ENCODE results near the gene TIRAP.

Gene TIRAP

DNA sequence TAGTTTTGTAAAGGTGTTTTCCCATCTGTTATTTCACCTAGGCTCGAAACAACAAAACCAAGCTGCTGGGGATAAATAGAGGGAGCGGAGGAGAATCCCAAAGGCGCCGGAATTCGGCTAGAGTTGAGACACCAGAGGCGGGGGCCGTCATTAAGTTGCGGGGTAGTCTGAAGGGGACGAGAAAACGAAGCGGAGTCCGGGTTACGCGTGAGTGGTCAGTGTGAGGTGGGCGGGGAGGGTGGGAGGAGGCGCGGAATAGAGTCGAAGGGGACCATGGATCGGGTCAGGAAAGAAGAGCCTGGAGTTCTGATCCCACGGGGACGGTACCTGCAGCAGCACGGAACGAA lies 14.6 kb upstream of the TIRAP start:
- peaks cover 46% of the 10 kb centered on the region for H3K36me3 Mint-ChIP-seq (ENCODE audit: insufficient read depth)
- no peaks in the 10 kb centered on the region for H3K9me3 Mint-ChIP-seq
- peak overlapping the region; percentile 98 for H3K4me3 Mint-ChIP-seq
- peaks cover 32% of the 10 kb centered on the region for H3K4me1 Mint-ChIP-seq
- ATAC-seq (replicated peaks; ENCODE audit: extremely low read depth, poor library complexity, severe bottlenecking) (no peak), DNase-seq (ENCODE audit: low spot score in 2 of 2) (no peak)
- H3K27ac Mint-ChIP-seq (ENCODE audit: low read depth) = peak overlapping the region; percentile 99
- H3K27me3 Mint-ChIP-seq = no peaks in the 10 kb centered on the region

DNA sequence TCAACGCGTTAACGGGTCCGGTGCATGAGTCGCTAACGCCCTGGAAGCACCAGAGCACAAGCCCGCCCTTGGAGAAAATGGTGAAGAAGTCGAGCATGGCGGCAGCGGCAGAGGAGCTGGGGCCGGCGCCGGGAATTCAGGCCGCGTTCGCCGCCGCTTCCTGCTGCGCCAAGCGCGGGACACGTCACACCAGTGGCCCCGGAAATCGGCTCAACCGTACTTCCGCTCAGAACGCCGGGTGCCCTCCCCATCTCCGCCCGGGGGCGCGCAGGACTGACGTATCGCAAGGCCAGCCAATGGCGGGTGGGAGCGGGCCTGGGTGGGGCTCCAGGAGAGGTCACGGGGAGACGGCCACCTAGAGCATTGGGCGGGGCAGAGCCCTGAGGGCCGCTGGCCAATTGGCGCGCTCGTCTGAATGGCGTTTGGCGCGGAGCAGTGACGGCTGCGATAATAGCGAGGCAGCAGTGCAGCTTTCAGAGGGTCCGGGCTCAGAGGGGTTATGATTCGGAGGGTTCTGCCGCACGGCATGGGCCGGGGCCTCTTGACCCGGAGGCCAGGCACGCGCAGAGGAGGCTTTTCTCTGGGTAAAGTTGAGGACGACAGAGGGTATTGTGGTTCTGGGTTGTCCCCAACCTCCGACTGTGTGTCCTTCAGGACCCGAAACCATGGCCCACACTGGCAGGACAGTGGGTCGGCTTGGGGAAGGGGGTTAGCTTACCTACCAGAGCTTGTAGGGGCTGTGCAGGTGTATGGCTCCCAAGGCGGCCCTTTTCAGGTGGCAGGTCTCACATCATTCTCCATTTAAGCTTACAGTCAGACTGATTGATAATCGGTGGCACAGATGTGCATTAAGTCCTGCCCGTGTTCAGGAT lies 13.9 kb upstream of the TIRAP start, which contains the start of the genes FOXRED1 and SRPRA:
Gene FOXRED1 (plus strand): TSS at position 447 of the 872 bp plus-strand sequence. CDS start 53 bp downstream, at position 500.
Gene SRPRA (minus strand): TSS at position 188 of the 872 bp plus-strand sequence. CDS start 91 bp downstream, at position 97.
- Mint-ChIP-seq H3K36me3 (ENCODE audit: insufficient read depth) (peaks cover 40% of the 10 kb centered on the region), H3K27ac (ENCODE audit: low read depth) (peak within 1 kb of the TSS; percentile 99), H3K4me3 (peak within 1 kb of the TSS; percentile 98), H3K9me3 (no peaks in the 10 kb centered on the region), H3K27me3 (no peaks in the 10 kb centered on the region), H3K4me1 (peaks cover 32% of the 10 kb centered on the region)
- peak; percentile 99 for ATAC-seq (replicated peaks; ENCODE audit: extremely low read depth, poor library complexity, severe bottlenecking)
- peak; percentile 98 to 100 for DNase-seq (ENCODE audit: low spot score in 2 of 2)

DNA sequence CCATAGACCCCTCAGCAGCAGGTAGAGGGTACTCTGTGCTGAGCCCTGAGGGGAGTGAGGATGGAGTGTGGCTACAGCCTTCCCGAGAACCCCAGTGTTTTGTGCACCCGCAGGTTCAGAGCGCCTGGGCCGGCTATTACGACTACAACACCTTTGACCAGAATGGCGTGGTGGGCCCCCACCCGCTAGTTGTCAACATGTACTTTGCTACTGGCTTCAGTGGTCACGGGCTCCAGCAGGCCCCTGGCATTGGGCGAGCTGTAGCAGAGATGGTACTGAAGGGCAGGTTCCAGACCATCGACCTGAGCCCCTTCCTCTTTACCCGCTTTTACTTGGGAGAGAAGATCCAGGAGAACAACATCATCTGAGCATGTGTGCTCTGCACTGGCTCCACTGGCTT lies 5.6 kb upstream of the TIRAP start:
- Mint-ChIP-seq H3K4me3 (no peak overlapping the region), H3K27me3 (no peaks in the 10 kb centered on the region), H3K9me3 (no peaks in the 10 kb centered on the region), H3K27ac (ENCODE audit: low read depth) (no peak overlapping the region), H3K36me3 (ENCODE audit: insufficient read depth) (peaks cover 10% of the 10 kb centered on the region), H3K4me1 (peaks cover 12% of the 10 kb centered on the region)
- DNase-seq (ENCODE audit: low spot score in 2 of 2) (no peak), ATAC-seq (replicated peaks; ENCODE audit: extremely low read depth, poor library complexity, severe bottlenecking) (no peak)

- no peaks in the 10 kb centered on the region for H3K9me3 Mint-ChIP-seq
- H3K27ac Mint-ChIP-seq (ENCODE audit: low read depth) = no peak overlapping the region
- no peaks in the 10 kb centered on the region for H3K27me3 Mint-ChIP-seq
- peaks cover 13% of the 10 kb centered on the region for H3K36me3 Mint-ChIP-seq (ENCODE audit: insufficient read depth)
- H3K4me3 Mint-ChIP-seq = no peak overlapping the region
- H3K4me1 Mint-ChIP-seq = peaks cover 15% of the 10 kb centered on the region
- DNase-seq (ENCODE audit: low spot score in 2 of 2) (no peak), ATAC-seq (replicated peaks; ENCODE audit: extremely low read depth, poor library complexity, severe bottlenecking) (no peak)
These were observed 5.1 kb upstream of the TIRAP start for GRCh38 chr11:126277780-126278179.

DNA sequence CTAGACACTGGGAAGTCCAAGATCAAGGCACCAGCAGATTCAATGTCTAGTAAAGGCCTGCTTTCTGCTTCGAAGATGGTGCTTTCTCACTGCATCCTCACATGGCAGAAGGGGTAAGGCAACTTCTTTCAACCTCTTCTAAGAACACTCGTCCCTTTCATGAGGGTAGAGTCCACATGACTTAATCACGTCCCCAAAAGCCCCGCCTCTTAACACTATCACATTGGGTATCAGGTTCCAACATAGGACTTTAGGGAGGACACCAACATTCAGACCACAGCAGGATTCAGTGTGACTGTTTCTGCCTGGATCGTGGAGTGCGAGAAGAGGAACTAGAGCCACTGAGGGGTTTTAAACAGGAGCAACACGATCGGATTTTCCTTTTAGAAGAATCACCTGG lies 3.7 kb upstream of the TIRAP start:
- Mint-ChIP-seq H3K4me1 (peaks cover 22% of the 10 kb centered on the region), H3K27me3 (no peaks in the 10 kb centered on the region), H3K4me3 (no peak overlapping the region), H3K27ac (ENCODE audit: low read depth) (peak overlapping the region; percentile 3), H3K9me3 (no peaks in the 10 kb centered on the region), H3K36me3 (ENCODE audit: insufficient read depth) (peaks cover 18% of the 10 kb centered on the region)
- DNase-seq (ENCODE audit: low spot score in 2 of 2) (no peak), ATAC-seq (replicated peaks; ENCODE audit: extremely low read depth, poor library complexity, severe bottlenecking) (no peak)

DNA sequence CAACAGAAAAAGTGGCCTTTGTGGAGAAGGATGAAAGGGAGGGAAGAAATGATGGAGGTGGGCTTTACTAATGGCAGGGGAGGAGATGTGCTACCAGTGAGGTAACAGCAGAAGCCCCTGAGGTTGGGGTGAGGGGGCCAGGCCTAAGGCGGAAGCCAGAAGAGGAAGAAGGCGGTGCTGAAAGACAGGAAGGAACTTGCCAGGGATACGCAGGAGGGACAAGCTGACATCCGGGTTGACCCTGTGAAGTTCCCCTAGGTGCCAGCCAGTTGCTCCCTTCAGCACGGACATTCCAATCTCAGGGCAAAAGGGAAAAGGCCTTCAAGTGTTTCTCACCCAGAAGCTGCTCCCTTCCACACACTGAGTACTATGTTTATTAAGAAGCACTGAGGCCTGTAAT lies 2.3 kb upstream of the TIRAP start:
- no peaks in the 10 kb centered on the region for H3K27me3 Mint-ChIP-seq

GRCh38 chr11:126281245-126281644 lies 1.6 kb upstream of the TIRAP start:
- Mint-ChIP-seq H3K27ac (ENCODE audit: low read depth) (peak overlapping the region; percentile 98), H3K27me3 (no peaks in the 10 kb centered on the region), H3K4me3 (peak overlapping the region; percentile 96), H3K4me1 (peaks cover 30% of the 10 kb centered on the region), H3K9me3 (no peaks in the 10 kb centered on the region), H3K36me3 (ENCODE audit: insufficient read depth) (peaks cover 19% of the 10 kb centered on the region)
- no peak for DNase-seq (ENCODE audit: low spot score in 2 of 2)
- ATAC-seq (replicated peaks; ENCODE audit: extremely low read depth, poor library complexity, severe bottlenecking) = no peak

More for the DNA sequence above, 2.3 kb upstream of the TIRAP start:
- Mint-ChIP-seq H3K9me3 (no peaks in the 10 kb centered on the region), H3K36me3 (ENCODE audit: insufficient read depth) (peaks cover 18% of the 10 kb centered on the region), H3K4me1 (peaks cover 30% of the 10 kb centered on the region), H3K4me3 (no peak overlapping the region), H3K27ac (ENCODE audit: low read depth) (peak overlapping the region; percentile 7)
- ATAC-seq (replicated peaks; ENCODE audit: extremely low read depth, poor library complexity, severe bottlenecking) (no peak), DNase-seq (ENCODE audit: low spot score in 2 of 2) (no peak)

DNA sequence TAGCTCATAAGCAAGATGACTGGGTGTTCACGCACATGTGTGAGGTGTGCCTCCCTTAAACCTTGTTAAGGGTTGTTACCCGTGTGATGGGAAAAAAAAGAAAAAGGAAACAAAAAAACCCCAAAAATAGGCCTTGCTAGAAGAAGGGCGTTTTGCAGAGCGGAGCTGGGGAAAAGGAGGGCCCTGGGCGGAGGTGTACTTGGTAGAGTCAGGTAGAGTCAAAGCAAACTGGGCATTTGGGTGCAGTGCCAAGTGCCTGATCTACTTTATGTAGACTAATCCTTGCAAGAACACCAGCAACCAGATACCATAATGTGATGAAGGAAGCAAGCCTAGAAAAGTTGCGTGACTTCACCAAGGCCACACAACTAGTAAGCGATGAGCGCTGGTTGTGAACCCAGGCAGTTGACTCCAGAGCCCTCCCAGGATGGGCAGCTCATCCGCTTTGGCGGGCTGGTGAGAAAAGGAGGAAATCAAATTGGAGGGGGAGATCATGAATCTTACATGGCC lies 1.2 kb upstream of the TIRAP start:
- Mint-ChIP-seq H3K36me3 (ENCODE audit: insufficient read depth) (peaks cover 19% of the 10 kb centered on the region), H3K4me3 (peak overlapping the region; percentile 96), H3K4me1 (peaks cover 32% of the 10 kb centered on the region), H3K9me3 (no peaks in the 10 kb centered on the region), H3K27me3 (no peaks in the 10 kb centered on the region), H3K27ac (ENCODE audit: low read depth) (peak overlapping the region; percentile 98)
- ATAC-seq (replicated peaks; ENCODE audit: extremely low read depth, poor library complexity, severe bottlenecking) (no peak), DNase-seq (ENCODE audit: low spot score in 2 of 2) (no peak)

- Mint-ChIP-seq H3K27ac (ENCODE audit: low read depth) (peak overlapping the region; percentile 98), H3K9me3 (no peaks in the 10 kb centered on the region), H3K4me1 (peaks cover 35% of the 10 kb centered on the region), H3K4me3 (peak overlapping the region; percentile 96), H3K27me3 (no peaks in the 10 kb centered on the region), H3K36me3 (ENCODE audit: insufficient read depth) (peaks cover 18% of the 10 kb centered on the region)
- DNase-seq (ENCODE audit: low spot score in 2 of 2) (no peak), ATAC-seq (replicated peaks; ENCODE audit: extremely low read depth, poor library complexity, severe bottlenecking) (peak; percentile 50)
These were observed 545 bp upstream of the TIRAP start for GRCh38 chr11:126282361-126282735.

GRCh38 chr11:126284829-126285228 lies 1.9 kb downstream of the TIRAP start:
- H3K4me1 Mint-ChIP-seq = peaks cover 35% of the 10 kb centered on the region
- peak overlapping the region; percentile 96 for H3K4me3 Mint-ChIP-seq
- peak overlapping the region; percentile 56 for H3K27ac Mint-ChIP-seq (ENCODE audit: low read depth)
- no peaks in the 10 kb centered on the region for H3K27me3 Mint-ChIP-seq
- DNase-seq (ENCODE audit: low spot score in 2 of 2) (peak; percentile 69 to 77), ATAC-seq (replicated peaks; ENCODE audit: extremely low read depth, poor library complexity, severe bottlenecking) (peak; percentile 50)
- no peaks in the 10 kb centered on the region for H3K9me3 Mint-ChIP-seq
- peaks cover 17% of the 10 kb centered on the region for H3K36me3 Mint-ChIP-seq (ENCODE audit: insufficient read depth)

DNA sequence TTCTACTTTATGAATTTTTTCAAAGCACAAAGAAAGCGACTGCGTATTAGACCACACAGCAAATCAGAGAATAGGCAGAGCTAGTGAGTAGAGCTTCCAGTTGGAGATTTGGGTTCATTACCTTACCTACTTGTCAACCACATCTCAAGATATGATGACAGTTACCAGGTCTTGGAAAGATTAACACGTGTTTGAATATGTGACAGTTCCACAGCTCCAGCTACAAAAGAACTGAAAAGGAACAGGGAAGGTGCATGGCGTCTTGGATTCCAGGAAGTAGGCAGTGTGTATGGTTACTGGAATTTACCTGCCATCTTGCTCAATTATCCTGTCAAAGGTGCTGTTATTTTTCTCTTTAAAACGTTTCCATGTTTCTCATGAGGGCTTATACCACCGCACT lies 5.3 kb downstream of the TIRAP start:
- H3K36me3 Mint-ChIP-seq (ENCODE audit: insufficient read depth) = peaks cover 18% of the 10 kb centered on the region
- no peak overlapping the region for H3K27ac Mint-ChIP-seq (ENCODE audit: low read depth)
- H3K4me1 Mint-ChIP-seq = peaks cover 19% of the 10 kb centered on the region
- H3K9me3 Mint-ChIP-seq = no peaks in the 10 kb centered on the region
- no peak for DNase-seq (ENCODE audit: low spot score in 2 of 2)
- no peak for ATAC-seq (replicated peaks; ENCODE audit: extremely low read depth, poor library complexity, severe bottlenecking)
- no peak overlapping the region for H3K4me3 Mint-ChIP-seq
- no peaks in the 10 kb centered on the region for H3K27me3 Mint-ChIP-seq

DNA sequence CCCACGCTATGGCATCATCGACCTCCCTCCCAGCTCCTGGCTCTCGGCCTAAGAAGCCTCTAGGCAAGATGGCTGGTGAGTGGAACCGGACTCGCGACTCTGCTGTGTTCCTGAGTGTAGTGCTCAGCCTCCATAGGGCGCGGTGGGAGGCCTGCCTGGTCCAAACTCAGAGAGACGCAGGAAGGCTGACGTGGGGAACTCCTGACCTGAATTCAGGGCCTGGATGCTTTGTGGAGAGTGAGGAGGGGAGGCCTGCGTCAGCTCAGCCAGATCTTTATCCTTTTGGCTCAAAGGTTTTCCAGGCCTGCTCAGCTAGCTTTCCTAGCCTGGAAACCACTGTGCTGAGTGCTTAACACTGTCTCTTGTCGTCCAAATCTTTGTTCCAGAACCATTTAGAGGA lies 8.0 kb downstream of the TIRAP start:
- DNase-seq (ENCODE audit: low spot score in 2 of 2) = no peak
- Mint-ChIP-seq H3K36me3 (ENCODE audit: insufficient read depth) (peaks cover 24% of the 10 kb centered on the region), H3K27me3 (no peaks in the 10 kb centered on the region), H3K4me1 (peaks cover 6% of the 10 kb centered on the region), H3K9me3 (no peaks in the 10 kb centered on the region), H3K27ac (ENCODE audit: low read depth) (no peak overlapping the region), H3K4me3 (no peak overlapping the region)
- ATAC-seq (replicated peaks; ENCODE audit: extremely low read depth, poor library complexity, severe bottlenecking) = no peak

GRCh38 chr11:126293726-126294125 lies 10.8 kb downstream of the TIRAP start:
- ATAC-seq (replicated peaks; ENCODE audit: extremely low read depth, poor library complexity, severe bottlenecking) (no peak), DNase-seq (ENCODE audit: low spot score in 2 of 2) (no peak)
- no peak overlapping the region for H3K27ac Mint-ChIP-seq (ENCODE audit: low read depth)
- H3K4me1 Mint-ChIP-seq = peaks cover 9% of the 10 kb centered on the region
- H3K36me3 Mint-ChIP-seq (ENCODE audit: insufficient read depth) = peaks cover 20% of the 10 kb centered on the region
- no peaks in the 10 kb centered on the region for H3K27me3 Mint-ChIP-seq
- no peak overlapping the region for H3K4me3 Mint-ChIP-seq
- no peaks in the 10 kb centered on the region for H3K9me3 Mint-ChIP-seq

Data from central memory CD8-positive, alpha-beta T cell (primary cell).